NB4 (cell line): ENCODE results near the gene XYLT1.

Experiments used
- MYC ChIP-seq: IDR thresholded peaks from 2 replicates; pipeline ENCODE4 v1.6.1; 2011; ENCODE audit warnings: low read depth, low read length
- POLR2A ChIP-seq: IDR thresholded peaks from 2 replicates; pipeline ENCODE4 v1.6.1; 2011; ENCODE audit warnings: mild to moderate bottlenecking; ENCODE audit not compliant: insufficient read length; ENCODE audit errors: extremely low read depth
- TF ChIP-seq, protein P1 (sequence below): IDR thresholded peaks from one replicate; pipeline ENCODE4 v1.5.1; 2012; ENCODE audit warnings: low read depth, low read length

DNA sequence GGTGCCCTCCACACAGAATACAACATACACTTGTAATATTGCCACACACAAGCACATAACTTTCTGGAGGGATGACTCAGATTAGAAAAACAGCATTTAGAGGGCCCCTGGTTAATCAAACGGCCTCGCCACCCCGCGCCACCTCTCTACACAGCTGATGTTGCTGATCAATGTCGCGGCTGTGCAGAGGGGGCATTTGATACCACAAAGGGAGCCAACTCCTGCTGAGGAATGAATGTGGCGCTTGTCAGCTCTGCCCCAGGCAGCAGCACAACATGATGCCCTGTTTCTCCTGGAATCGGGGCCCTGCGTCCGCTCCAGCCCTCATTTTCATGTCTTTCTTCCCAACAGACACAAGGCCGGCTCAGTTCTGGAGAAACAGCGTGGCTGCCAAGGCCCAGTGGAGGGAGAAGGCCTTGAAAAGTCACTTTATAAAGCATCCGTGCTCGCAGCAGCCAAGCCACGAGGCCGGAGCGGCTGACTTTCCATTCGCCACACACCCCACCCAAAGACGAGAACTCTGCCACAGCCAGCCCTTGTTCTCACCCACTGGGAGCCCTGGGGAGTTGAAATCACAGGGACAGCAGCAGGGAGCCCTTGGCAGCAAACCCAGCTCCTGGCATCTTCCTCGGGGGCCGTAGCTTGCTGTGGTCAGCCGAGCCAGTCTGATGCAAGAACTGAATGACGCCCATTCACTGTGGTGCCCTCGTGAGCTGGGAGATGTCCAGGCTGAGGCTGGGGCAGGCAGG is 65.6 kb downstream of the XYLT1 start:
- TF ChIP-seq, protein P1, sequence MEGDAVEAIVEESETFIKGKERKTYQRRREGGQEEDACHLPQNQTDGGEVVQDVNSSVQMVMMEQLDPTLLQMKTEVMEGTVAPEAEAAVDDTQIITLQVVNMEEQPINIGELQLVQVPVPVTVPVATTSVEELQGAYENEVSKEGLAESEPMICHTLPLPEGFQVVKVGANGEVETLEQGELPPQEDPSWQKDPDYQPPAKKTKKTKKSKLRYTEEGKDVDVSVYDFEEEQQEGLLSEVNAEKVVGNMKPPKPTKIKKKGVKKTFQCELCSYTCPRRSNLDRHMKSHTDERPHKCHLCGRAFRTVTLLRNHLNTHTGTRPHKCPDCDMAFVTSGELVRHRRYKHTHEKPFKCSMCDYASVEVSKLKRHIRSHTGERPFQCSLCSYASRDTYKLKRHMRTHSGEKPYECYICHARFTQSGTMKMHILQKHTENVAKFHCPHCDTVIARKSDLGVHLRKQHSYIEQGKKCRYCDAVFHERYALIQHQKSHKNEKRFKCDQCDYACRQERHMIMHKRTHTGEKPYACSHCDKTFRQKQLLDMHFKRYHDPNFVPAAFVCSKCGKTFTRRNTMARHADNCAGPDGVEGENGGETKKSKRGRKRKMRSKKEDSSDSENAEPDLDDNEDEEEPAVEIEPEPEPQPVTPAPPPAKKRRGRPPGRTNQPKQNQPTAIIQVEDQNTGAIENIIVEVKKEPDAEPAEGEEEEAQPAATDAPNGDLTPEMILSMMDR: no peak
- TF ChIP-seq POLR2A (no peak), MYC (no peak)
